ENCODE data around the gene CATSPERZ.
A peak's percentile ranks its signal among the peaks of the same experiment; 100 is the strongest.

Gene CATSPERZ

GRCh38 chr11:64262271-64263002 is 37.7 kb upstream of the CATSPERZ start:
- H2BK15ac ChIP-seq (ENCODE audit: low read length) = no peak overlapping the region
- H2BK12ac ChIP-seq (ENCODE audit: low read length) = no peak overlapping the region
- peaks cover 3% of the 10 kb centered on the region for H3K79me1 ChIP-seq (ENCODE audit: low read depth, low read length)
- H2AFZ ChIP-seq (ENCODE audit: low read length) = no peak overlapping the region
- no peak overlapping the region for H3K4me2 ChIP-seq (ENCODE audit: insufficient read depth, low read length, poor library complexity, severe bottlenecking)
- H3K27me3 ChIP-seq (ENCODE audit: control insufficient read depth in 3 of 3, insufficient read depth in 3 of 3, low read depth in 1 of 3, low read length in 3 of 3) = no peaks in the 10 kb centered on the region
- no CpG with 5 or more reads among the region's 42 CpGs for WGBS, 2 donors (ENCODE audit: extremely low coverage in 2 of 2, insufficient read length in 2 of 2, insufficient replicate concordance in 1 of 2)
- peaks cover 0 to 4% of the 10 kb centered on the region in 2 donors for H3K4me1 ChIP-seq (ENCODE audit: control insufficient read depth in 2 of 2, insufficient read depth in 1 of 2, low read depth in 1 of 2, low read length in 2 of 2)
- peak overlapping the region; percentile 70 for H2AK5ac ChIP-seq (ENCODE audit: low read depth, low read length)
- H4K8ac ChIP-seq (ENCODE audit: low read depth, low read length) = peak overlapping the region; percentile 43
- peaks cover 45 to 84% of the 10 kb centered on the region in 2 donors for H3K36me3 ChIP-seq (replicated peaks in 1 of 2; ENCODE audit: control insufficient read depth in 2 of 2, insufficient read depth in 2 of 2, low read length in 2 of 2)
- H3K23ac ChIP-seq (ENCODE audit: low read depth, low read length, poor library complexity) = no peak overlapping the region
- H2BK5ac ChIP-seq (ENCODE audit: low read length) = no peak overlapping the region
- no peak overlapping the region for H4K91ac ChIP-seq (ENCODE audit: low read depth, low read length, poor library complexity)
- H3K4me3 ChIP-seq (ENCODE audit: low read length in 2 of 2) = no peak overlapping the region
- H3K4ac ChIP-seq (ENCODE audit: low read length) = no peak overlapping the region
- H2BK120ac ChIP-seq (ENCODE audit: low read depth, low read length) = no peak overlapping the region
- H3K9ac ChIP-seq (ENCODE audit: low read depth, low read length, poor library complexity) = peak overlapping the region; percentile 70
- no peak overlapping the region for H3K14ac ChIP-seq (ENCODE audit: low read length)
- DNase-seq (ENCODE audit: low spot score) = no peak
- H3K27ac ChIP-seq (replicated peaks; ENCODE audit: low read length) = no peak overlapping the region
- H3K18ac ChIP-seq (ENCODE audit: low read length) = peak overlapping the region; percentile 17
- H3K9me3 ChIP-seq (replicated peaks in 1 of 2; ENCODE audit: control insufficient read depth in 2 of 2, insufficient read depth in 1 of 2, low read depth in 1 of 2, low read length in 2 of 2) = no peaks in the 10 kb centered on the region

GRCh38 chr11:64263021-64263946 is 36.9 kb upstream of the CATSPERZ start:
- no peak for DNase-seq (ENCODE audit: low spot score)

GRCh38 chr11:64263947-64264317 is 36.2 kb upstream of the CATSPERZ start:
- peak overlapping the region; percentile 70 for H2AK5ac ChIP-seq (ENCODE audit: low read depth, low read length)
- H3K27ac ChIP-seq (replicated peaks; ENCODE audit: low read length) = no peak overlapping the region
- H3K27me3 ChIP-seq (ENCODE audit: control insufficient read depth in 3 of 3, insufficient read depth in 3 of 3, low read depth in 1 of 3, low read length in 3 of 3) = no peaks in the 10 kb centered on the region
- no peak overlapping the region for H3K18ac ChIP-seq (ENCODE audit: low read length)
- H3K79me1 ChIP-seq (ENCODE audit: low read depth, low read length) = peaks cover 5% of the 10 kb centered on the region
- H3K4me2 ChIP-seq (ENCODE audit: insufficient read depth, low read length, poor library complexity, severe bottlenecking) = peak overlapping the region; percentile 2
- no peak overlapping the region for H2AFZ ChIP-seq (ENCODE audit: low read length)
- H3K14ac ChIP-seq (ENCODE audit: low read length) = no peak overlapping the region
- no peak overlapping the region for H2BK120ac ChIP-seq (ENCODE audit: low read depth, low read length)
- H4K8ac ChIP-seq (ENCODE audit: low read depth, low read length) = no peak overlapping the region
- H2BK5ac ChIP-seq (ENCODE audit: low read length) = peak overlapping the region; percentile 82
- no peak overlapping the region for H3K23ac ChIP-seq (ENCODE audit: low read depth, low read length, poor library complexity)
- DNase-seq (ENCODE audit: low spot score) = no peak
- no peak overlapping the region for H3K4me3 ChIP-seq (ENCODE audit: low read length in 2 of 2)
- no peaks in the 10 kb centered on the region for H3K9me3 ChIP-seq (replicated peaks in 1 of 2; ENCODE audit: control insufficient read depth in 2 of 2, insufficient read depth in 1 of 2, low read depth in 1 of 2, low read length in 2 of 2)
- peaks cover 40 to 71% of the 10 kb centered on the region in 2 donors for H3K36me3 ChIP-seq (replicated peaks in 1 of 2; ENCODE audit: control insufficient read depth in 2 of 2, insufficient read depth in 2 of 2, low read length in 2 of 2)
- peak overlapping the region; percentile 53 for H3K4ac ChIP-seq (ENCODE audit: low read length)
- H2BK15ac ChIP-seq (ENCODE audit: low read length) = no peak overlapping the region
- WGBS, 2 donors (ENCODE audit: extremely low coverage in 2 of 2, insufficient read length in 2 of 2, insufficient replicate concordance in 1 of 2) = no CpG with 5 or more reads among the region's 8 CpGs
- no peak overlapping the region for H3K9ac ChIP-seq (ENCODE audit: low read depth, low read length, poor library complexity)
- H3K4me1 ChIP-seq (ENCODE audit: control insufficient read depth in 2 of 2, insufficient read depth in 1 of 2, low read depth in 1 of 2, low read length in 2 of 2) = peaks cover 4 to 11% of the 10 kb centered on the region in 2 donors
- H2BK12ac ChIP-seq (ENCODE audit: low read length) = no peak overlapping the region
- H4K91ac ChIP-seq (ENCODE audit: low read depth, low read length, poor library complexity) = no peak overlapping the region

More at GRCh38 chr11:64263021-64263946, 36.9 kb upstream of the CATSPERZ start:
- no peaks in the 10 kb centered on the region for H3K9me3 ChIP-seq (replicated peaks in 1 of 2; ENCODE audit: control insufficient read depth in 2 of 2, insufficient read depth in 1 of 2, low read depth in 1 of 2, low read length in 2 of 2)
- H3K9ac ChIP-seq (ENCODE audit: low read depth, low read length, poor library complexity) = peak overlapping the region; percentile 72
- H2BK15ac ChIP-seq (ENCODE audit: low read length) = no peak overlapping the region
- no peak overlapping the region for H2AFZ ChIP-seq (ENCODE audit: low read length)
- H3K27ac ChIP-seq (replicated peaks; ENCODE audit: low read length) = peak overlapping the region; percentile 41
- H2BK5ac ChIP-seq (ENCODE audit: low read length) = peak overlapping the region; percentile 82
- peak overlapping the region; percentile 54 for H3K18ac ChIP-seq (ENCODE audit: low read length)
- H4K91ac ChIP-seq (ENCODE audit: low read depth, low read length, poor library complexity) = no peak overlapping the region
- H2AK5ac ChIP-seq (ENCODE audit: low read depth, low read length) = peak overlapping the region; percentile 36
- no peak overlapping the region for H3K14ac ChIP-seq (ENCODE audit: low read length)
- peaks cover 45 to 78% of the 10 kb centered on the region in 2 donors for H3K36me3 ChIP-seq (replicated peaks in 1 of 2; ENCODE audit: control insufficient read depth in 2 of 2, insufficient read depth in 2 of 2, low read length in 2 of 2)
- no peak overlapping the region for H3K4ac ChIP-seq (ENCODE audit: low read length)
- H3K27me3 ChIP-seq (ENCODE audit: control insufficient read depth in 3 of 3, insufficient read depth in 3 of 3, low read depth in 1 of 3, low read length in 3 of 3) = no peaks in the 10 kb centered on the region
- peak overlapping the region; percentile 76 for H4K8ac ChIP-seq (ENCODE audit: low read depth, low read length)
- H2BK12ac ChIP-seq (ENCODE audit: low read length) = no peak overlapping the region
- H3K79me1 ChIP-seq (ENCODE audit: low read depth, low read length) = peaks cover 5% of the 10 kb centered on the region
- H2BK120ac ChIP-seq (ENCODE audit: low read depth, low read length) = no peak overlapping the region
- H3K4me3 ChIP-seq (ENCODE audit: low read length in 2 of 2) = no peak overlapping the region
- H3K4me1 ChIP-seq (ENCODE audit: control insufficient read depth in 2 of 2, insufficient read depth in 1 of 2, low read depth in 1 of 2, low read length in 2 of 2) = peaks cover 0 to 4% of the 10 kb centered on the region in 2 donors
- no peak overlapping the region for H3K23ac ChIP-seq (ENCODE audit: low read depth, low read length, poor library complexity)
- WGBS, 2 donors (ENCODE audit: extremely low coverage in 2 of 2, insufficient read length in 2 of 2, insufficient replicate concordance in 1 of 2) = no CpG with 5 or more reads among the region's 29 CpGs
- peak overlapping the region; percentile 2 for H3K4me2 ChIP-seq (ENCODE audit: insufficient read depth, low read length, poor library complexity, severe bottlenecking)

GRCh38 chr11:64264371-64264852 is 35.7 kb upstream of the CATSPERZ start:
- Histone ChIP-seq H3K79me1 (ENCODE audit: low read depth, low read length) (peaks cover 5% of the 10 kb centered on the region), H2AFZ (ENCODE audit: low read length) (no peak overlapping the region), H3K4me3 (ENCODE audit: low read length in 2 of 2) (no peak overlapping the region), H2BK5ac (ENCODE audit: low read length) (peak overlapping the region; percentile 82), H3K4ac (ENCODE audit: low read length) (peak overlapping the region; percentile 53), H2BK15ac (ENCODE audit: low read length) (no peak overlapping the region), H3K4me2 (ENCODE audit: insufficient read depth, low read length, poor library complexity, severe bottlenecking) (no peak overlapping the region), H3K27me3 (ENCODE audit: control insufficient read depth in 3 of 3, insufficient read depth in 3 of 3, low read depth in 1 of 3, low read length in 3 of 3) (no peaks in the 10 kb centered on the region), H3K4me1 (ENCODE audit: control insufficient read depth in 2 of 2, insufficient read depth in 1 of 2, low read depth in 1 of 2, low read length in 2 of 2) (peaks cover 7 to 11% of the 10 kb centered on the region in 2 donors), H2BK12ac (ENCODE audit: low read length) (no peak overlapping the region), H4K91ac (ENCODE audit: low read depth, low read length, poor library complexity) (no peak overlapping the region), H3K9me3 (replicated peaks in 1 of 2; ENCODE audit: control insufficient read depth in 2 of 2, insufficient read depth in 1 of 2, low read depth in 1 of 2, low read length in 2 of 2) (no peaks in the 10 kb centered on the region), H3K9ac (ENCODE audit: low read depth, low read length, poor library complexity) (peak overlapping the region; percentile 30), H2AK5ac (ENCODE audit: low read depth, low read length) (peak overlapping the region; percentile 70), H2BK120ac (ENCODE audit: low read depth, low read length) (no peak overlapping the region), H3K36me3 (replicated peaks in 1 of 2; ENCODE audit: control insufficient read depth in 2 of 2, insufficient read depth in 2 of 2, low read length in 2 of 2) (peaks cover 37 to 67% of the 10 kb centered on the region in 2 donors), H3K27ac (replicated peaks; ENCODE audit: low read length) (no peak overlapping the region), H3K18ac (ENCODE audit: low read length) (peak overlapping the region; percentile 8), H4K8ac (ENCODE audit: low read depth, low read length) (peak overlapping the region; percentile 43), H3K23ac (ENCODE audit: low read depth, low read length, poor library complexity) (no peak overlapping the region), H3K14ac (ENCODE audit: low read length) (no peak overlapping the region)
- no peak for DNase-seq (ENCODE audit: low spot score)
- no CpG with 5 or more reads among the region's 10 CpGs for WGBS, 2 donors (ENCODE audit: extremely low coverage in 2 of 2, insufficient read length in 2 of 2, insufficient replicate concordance in 1 of 2)

Measured in neuronal stem cell (in vitro differentiated cells).